HG03159 (cell line): ENCODE measurements around the gene SPATA1.
A peak's percentile ranks its signal among the peaks of the same experiment; 100 is the strongest.
"Not testable (repeated sequence)": the region's sequence is repeated elsewhere in the genome, so short reads cannot be mapped to it uniquely, and the experiment has no call there.

Experiments used
- ATAC-seq: cut with Tn5 transposase; IDR thresholded peaks from one replicate; pipeline ENCODE4 v1.9.1; 2021; ENCODE audit warnings: mild to moderate bottlenecking, moderate library complexity; ENCODE audit not compliant: unreplicated experiment

SPATA1 gene

GRCh38 chr1:84506002-84506728, at the start of gene SPATA1, which contains the start of gene GNG5:
TSS of gene SPATA1 (plus strand) at chr1:84506386. CDS start at chr1:84516360, 9,974 bp downstream.
TSS of gene GNG5 (minus strand) at chr1:84506581. CDS start at chr1:84506091, 490 bp downstream.
- ATAC-seq: peak; percentile 82

- ATAC-seq: no peak
These were observed 44.1 kb upstream of the SPATA1 start for GRCh38 chr1:84462118-84462517.

- no peak for ATAC-seq
These were observed 38.9 kb upstream of the SPATA1 start for GRCh38 chr1:84467298-84467697.

DNA sequence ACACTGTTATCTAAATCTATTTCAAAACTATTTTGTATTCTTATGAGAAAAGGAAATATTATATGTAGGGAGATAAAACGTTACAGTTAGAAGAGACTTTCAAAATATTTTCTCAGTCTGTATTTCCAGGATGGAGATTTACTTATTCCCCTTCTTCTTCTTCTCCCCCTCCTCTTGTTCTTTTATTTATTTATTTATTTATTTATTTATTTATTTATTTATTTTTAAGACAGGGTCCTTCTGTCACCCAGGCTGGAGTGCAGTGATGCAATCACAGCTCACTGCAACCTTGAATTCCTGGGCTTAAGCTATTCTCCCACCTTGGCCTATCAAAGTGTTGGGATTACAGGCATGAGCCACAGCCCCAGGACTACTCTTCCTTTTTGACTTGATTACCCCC, 30.0 kb upstream of the SPATA1 start:
- no peak for ATAC-seq

DNA sequence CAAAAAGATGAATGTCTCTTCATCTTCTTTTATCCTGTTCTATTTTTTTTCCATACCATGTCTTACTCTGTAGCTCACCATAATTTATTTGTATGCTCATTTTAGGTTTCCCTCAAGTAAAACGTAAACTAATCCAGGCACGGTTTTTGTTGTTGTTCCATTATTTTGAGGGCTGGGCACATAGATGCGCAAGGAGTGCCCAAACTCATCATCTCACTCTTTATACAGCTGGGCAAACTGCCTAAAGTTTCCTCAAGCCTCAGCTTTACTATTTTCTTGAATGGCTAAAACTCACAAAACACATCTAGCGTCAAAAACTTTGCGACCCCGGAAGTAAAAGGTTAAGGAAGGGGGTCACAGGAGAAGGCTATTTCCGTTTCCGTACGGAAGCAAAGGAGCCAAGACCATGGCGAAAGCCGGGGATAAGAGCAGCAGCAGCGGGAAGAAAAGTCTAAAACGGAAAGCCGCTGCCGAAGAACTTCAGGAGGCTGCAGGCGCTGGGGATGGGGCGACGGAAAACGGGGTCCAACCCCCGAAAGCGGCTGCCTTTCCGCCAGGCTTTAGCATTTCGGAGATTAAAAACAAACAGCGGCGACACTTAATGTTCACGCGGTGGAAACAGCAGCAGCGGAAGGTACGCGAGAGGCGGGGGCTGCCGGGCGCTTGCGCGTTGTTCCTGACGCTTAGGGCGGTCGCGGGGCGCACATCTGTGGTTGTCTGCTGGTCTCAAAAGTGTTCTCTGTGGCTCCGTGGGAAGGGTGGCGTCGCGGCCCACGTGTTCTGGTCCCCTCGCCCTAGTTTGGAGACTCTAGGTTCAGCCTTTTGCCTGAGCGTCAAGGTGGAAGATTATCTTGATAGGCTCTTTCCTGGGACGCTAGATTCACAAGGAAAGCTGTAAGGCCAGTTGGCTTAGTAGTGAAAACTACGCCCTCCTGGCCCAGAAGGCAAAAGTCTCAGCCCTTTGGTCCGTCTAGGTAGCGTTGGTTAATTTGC, 27.0 kb upstream of the SPATA1 start, which contains the start of gene RPF1:
TSS of gene RPF1 (plus strand) at position 391 of the 993 bp plus-strand sequence. CDS start at position 407, 16 bp downstream.
- ATAC-seq: peak; percentile 94

DNA sequence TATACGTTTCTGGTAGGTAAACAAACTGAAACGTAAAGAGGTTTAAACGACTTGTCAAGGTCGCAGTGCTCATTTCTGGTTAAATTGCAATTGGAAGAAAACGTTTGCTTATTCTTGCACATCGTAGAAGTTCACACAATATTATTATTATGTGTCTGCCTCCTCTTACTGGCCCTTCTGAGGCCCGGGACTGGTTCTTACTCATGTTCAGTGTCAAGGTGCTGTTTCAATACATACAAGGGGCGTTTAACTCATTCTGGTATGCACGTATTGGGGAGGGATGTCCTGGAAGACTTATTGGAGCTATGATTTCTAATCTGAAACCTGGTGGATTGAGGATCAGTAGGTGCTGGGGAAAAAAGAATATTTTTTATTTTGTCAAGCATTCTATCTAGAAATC, 26.2 kb upstream of the SPATA1 start:
- ATAC-seq: peak; percentile 15

DNA sequence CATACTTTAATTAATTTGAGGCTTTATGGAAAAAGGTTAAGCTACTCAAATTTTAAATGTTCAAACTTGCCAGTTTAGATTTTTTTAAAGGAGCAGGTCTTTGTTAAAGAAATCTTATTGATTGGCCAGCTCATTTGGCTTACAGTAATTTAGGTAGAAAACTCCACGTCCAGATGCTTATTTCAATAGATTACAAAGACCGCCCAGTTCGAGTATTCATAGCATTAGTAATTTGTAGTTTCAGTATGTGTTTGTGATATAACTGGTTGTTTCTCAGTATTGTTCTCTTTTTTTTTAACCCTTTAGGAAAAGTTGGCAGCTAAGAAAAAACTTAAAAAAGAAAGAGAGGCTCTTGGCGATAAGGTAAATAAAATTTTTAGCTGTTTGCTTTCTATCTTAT, 25.5 kb upstream of the SPATA1 start:
- ATAC-seq: no peak

DNA sequence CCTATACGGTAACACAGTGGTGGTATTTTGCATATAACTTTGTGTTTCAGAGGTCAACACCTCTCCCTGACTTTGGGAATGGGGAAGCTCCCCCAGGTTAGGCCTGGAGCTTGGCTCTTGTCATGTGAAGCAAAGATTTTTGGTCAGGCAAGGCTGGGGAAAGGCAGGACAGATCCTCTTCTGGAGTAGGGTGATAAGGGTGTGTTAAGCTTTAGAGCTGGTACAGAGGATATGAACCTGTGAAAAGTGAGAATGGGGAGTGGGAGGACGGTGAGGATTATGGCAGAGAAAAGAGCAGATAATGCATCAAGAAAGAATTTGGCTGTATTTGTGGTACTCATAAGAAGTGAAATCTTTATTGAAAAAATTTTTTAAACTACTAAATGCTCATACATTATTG, 24.9 kb upstream of the SPATA1 start:
- ATAC-seq: no peak

DNA sequence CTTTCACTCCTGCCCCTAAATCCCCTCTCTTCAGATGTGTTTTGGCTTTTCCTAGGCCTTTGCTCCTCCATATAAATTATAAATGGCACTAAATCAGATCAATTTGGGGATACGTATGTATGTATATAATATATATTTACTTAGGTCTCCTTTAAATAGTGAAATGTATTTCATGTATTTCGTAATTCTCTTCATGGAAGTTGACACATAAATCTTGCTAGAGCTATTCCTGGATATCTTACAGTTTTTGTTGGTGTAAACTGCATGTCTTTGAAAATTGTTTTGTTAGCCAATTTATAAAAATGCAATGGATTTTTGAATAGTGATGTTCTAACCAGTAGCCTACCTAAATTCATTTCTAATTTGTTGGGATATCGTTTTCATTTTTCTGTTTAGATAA, 18.1 kb upstream of the SPATA1 start:
- no peak for ATAC-seq

GRCh38 chr1:84489766-84490165, 16.4 kb upstream of the SPATA1 start:
- no peak for ATAC-seq

GRCh38 chr1:84492726-84493125, 13.5 kb upstream of the SPATA1 start:
- ATAC-seq: no peak

DNA sequence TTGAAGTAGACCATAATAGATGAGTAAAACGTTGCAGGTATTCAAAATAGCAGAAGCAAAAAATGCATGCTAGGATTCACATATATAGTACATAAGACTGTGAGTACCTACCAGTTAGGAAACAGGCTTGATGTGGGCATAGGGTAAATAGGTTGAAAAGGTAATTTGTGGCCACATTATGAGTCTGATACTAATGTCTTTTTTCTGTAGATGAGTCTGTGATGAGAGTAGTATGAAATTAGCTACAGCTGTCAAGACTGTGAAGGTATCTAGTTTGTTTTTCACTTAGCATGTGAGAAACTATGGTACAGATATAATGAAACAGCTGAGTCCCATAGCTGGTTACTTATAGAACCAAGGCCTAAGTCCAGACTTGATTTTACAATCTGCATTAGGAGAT, 12.4 kb upstream of the SPATA1 start:
- no peak for ATAC-seq

DNA sequence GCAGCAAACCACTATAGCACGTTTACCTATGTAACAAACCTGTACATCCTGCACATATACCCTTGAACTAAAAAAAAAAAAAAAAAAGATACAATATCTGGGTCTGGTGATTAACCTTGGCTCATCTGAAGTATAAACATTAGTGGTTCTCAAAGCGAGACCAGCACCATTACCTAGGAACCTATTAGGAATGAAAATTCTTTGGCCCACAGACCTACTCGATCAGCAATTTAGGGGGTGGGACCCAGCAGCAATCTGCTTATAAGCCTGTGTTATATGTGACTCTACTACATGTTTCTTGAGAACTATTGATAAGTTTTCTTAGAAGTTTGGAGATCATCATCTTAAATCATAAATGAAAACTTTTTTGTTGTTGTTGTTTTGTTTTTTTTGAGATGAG, 9.7 kb upstream of the SPATA1 start:
- ATAC-seq: no peak

GRCh38 chr1:84497631-84498275, 8.4 kb upstream of the SPATA1 start:
- ATAC-seq: no peak

DNA sequence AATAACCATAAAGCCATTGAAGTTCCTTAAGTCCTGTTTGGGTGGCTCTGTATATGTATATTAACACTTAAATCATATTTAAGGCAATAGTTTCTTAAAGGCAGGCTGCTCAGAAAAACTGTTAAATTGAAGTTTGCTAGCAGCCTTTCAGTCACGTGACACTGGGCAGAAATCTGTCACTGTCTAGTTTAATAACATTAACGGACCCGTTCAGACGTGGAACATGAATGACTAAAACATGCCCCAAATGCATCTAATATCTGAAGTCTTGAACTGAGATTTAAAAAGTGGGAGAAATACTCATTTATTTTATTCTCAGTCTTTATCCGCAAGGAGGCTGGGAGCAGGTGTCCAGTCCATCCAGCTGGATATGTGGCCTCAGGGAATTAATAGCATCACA, 3.3 kb upstream of the SPATA1 start:
- ATAC-seq: no peak

DNA sequence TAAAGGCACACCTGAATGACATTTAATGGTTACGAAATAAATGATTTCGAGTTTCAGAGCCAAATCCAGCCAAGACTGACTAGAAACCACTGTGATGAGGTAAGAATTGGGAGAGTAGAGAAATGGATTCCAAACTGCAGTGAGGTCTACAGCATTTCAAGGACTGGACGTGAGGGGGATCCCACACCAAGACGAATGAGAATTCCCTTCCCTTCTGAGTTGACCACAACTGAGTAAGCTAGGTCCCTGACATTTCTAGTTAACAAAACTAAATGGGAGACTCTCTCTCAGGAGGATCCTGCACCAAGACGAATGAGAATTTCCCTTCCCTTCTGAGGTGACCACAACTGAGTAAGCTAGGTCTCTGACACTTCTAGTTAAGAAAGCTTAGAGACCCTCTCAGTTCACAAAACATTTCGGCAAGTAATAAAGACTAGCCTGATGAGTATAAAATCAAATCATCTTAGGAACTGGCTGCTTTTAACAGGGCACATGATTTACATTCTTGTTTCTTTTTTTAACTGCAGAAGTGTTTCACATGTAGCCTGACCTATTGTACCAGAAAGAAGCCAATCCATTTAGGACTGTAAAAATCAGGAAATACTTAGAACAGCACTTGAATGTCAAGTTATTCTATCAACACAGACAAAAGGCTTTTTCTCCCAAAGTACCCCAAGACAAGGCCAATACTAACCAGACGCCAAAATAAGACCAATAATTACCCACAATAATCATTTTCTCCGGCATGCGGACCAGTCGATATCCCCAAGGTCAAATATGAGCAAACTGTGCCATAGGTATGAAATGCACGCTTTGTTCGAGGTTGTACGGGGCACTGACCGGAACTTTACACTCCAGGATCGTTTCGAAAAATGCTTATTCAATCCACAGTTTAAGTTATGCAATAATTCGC, 1.4 kb upstream of the SPATA1 start:
- ATAC-seq: no peak

- peak; percentile 33 for ATAC-seq
These were observed 639 bp upstream of the SPATA1 start for GRCh38 chr1:84505493-84506001.

DNA sequence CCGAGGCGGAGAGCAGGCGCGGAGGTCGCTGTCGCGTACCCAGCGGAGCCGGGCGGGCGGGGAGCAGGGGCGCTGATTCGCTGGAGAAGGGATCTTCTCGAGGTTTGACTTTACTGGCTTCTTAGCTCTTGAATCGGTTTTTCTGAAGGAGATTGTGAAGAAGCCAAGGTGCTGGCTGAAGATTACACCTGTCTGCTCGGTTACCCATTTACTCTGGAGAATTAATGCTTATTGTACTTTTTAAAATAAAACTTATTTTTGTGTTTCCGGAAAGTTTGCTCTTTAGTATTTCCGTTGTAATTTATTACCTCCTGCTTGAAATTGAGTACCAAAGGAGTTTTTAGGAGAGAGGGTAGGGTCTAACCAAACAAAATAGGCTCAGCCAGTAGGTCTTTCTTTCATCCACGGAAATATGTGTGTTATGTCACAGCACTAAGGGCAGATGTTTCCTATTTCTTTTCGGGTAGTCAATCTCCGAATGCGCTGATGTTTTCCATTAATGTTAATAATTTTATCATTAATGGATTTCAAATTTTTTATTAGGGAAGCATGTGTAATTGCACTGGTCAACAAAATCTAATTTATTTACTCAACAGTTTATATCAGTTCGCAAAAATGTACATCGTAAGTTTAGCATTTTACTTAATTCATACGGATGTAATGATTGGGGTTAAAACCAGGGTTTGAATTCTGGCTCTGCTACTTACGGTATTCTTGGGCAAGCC, 705 bp downstream of the SPATA1 start:
- no peak for ATAC-seq

DNA sequence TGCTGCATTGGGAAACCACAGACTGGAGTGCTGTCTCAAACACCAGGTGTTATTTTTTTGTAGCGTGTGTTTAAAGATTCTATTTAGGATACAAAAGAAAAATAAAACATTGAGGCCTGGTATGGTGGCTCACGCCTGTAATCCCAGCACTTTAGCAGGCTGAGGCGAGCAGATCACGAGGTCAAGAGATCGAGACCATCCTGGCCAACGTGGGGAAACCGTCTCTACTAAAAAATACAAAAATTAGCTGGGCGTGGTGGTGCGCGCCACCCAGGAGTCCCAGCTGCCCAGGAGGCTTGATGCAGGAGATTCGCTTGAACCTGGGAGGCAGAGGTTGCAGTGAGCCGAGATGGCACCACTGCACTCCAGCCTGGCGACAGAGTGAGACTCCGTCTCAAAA, 1.7 kb downstream of the SPATA1 start:
- not testable (repeated sequence) for ATAC-seq
